ENCODE measurements around the gene CACNA1G.

CACNA1G gene

DNA sequence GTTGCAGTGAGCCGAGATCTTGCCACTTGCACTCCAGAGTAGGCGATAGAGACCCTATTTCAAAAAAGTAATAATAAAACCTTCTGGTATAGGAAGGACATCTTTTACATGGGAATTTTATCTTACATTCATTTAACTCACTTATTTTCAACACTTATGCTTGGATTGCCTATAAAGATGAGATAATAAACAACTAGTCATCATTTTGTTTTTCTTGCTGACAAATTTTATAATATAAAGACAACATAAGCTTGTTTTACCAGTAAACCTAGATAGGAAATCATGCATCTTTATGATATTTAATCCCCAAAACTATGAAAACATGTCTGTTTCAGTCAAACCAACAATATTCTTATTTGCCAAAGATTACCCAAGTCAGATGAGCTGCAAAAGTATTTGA is 91.1 kb downstream of the CACNA1G start:
- no peak for DNase-seq (ENCODE audit: low spot score)

- DNase-seq (ENCODE audit: low spot score), result no peak
These were observed 93.2 kb downstream of the CACNA1G start for GRCh38 chr17:50653738-50654137.

- no peak for DNase-seq (ENCODE audit: low spot score)
These were observed 96.0 kb downstream of the CACNA1G start for GRCh38 chr17:50656509-50656908.

GRCh38 chr17:50657054-50657453 is 96.5 kb downstream of the CACNA1G start:
- DNase-seq (ENCODE audit: low spot score), result no peak

GRCh38 chr17:50657627-50658026 is 97.1 kb downstream of the CACNA1G start:
- DNase-seq (ENCODE audit: low spot score), result no peak

- no peak for DNase-seq (ENCODE audit: low spot score)
These were observed 98.1 kb downstream of the CACNA1G start for GRCh38 chr17:50658616-50659015.

GRCh38 chr17:50659179-50659578 is 98.7 kb downstream of the CACNA1G start:
- no peak for DNase-seq (ENCODE audit: low spot score)

- DNase-seq (ENCODE audit: low spot score), result no peak
These were observed 99.7 kb downstream of the CACNA1G start for GRCh38 chr17:50660042-50660886.

DNA sequence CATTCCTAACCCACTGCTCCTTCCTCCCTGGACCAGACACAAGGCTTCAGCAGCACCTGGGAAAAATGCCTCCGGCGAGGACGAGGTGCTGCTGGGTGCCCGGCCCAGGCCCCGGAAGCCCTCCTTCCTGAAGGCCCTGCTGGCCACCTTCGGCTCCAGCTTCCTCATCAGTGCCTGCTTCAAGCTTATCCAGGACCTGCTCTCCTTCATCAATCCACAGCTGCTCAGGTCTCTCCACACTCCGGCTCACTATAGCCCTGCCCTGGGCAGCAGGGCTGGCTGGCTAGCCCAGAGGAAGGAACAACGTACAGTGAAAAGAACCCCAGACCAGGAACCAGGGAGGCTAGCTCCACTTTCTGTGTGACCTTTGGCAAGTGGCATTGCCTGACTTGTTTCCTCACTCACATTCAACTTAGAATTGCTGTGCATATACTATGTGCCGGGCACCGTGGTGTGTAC is 100.4 kb downstream of the CACNA1G start:
- DNase-seq (ENCODE audit: low spot score), result no peak

DNA sequence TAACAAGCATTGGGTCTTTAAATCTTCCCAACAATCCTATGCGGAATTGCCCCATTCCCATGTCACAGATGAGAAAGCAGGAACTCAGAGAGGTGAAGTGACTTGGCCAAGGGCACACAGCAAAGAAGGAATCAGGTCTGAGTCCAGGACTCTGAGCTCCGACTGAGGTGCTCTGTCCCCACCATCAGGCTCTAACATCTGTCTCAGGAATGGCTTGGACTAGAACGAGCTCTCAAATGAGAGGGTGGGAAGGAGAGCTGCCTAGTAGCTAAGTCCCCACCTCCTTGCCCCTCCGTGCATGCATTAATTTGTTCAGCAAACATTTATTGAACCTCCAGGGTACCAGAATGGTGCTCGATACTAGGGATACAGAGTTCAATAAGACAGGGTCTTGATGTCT is 100.8 kb downstream of the CACNA1G start:
- no peak for DNase-seq (ENCODE audit: low spot score)

- no peak for DNase-seq (ENCODE audit: low spot score)
These were observed 101.4 kb downstream of the CACNA1G start for GRCh38 chr17:50661795-50662391.

- DNase-seq (ENCODE audit: low spot score), result no peak
These were observed 102.2 kb downstream of the CACNA1G start for GRCh38 chr17:50662632-50663225.

- DNase-seq (ENCODE audit: low spot score), result no peak
These were observed 103.4 kb downstream of the CACNA1G start for GRCh38 chr17:50663812-50664374.

DNA sequence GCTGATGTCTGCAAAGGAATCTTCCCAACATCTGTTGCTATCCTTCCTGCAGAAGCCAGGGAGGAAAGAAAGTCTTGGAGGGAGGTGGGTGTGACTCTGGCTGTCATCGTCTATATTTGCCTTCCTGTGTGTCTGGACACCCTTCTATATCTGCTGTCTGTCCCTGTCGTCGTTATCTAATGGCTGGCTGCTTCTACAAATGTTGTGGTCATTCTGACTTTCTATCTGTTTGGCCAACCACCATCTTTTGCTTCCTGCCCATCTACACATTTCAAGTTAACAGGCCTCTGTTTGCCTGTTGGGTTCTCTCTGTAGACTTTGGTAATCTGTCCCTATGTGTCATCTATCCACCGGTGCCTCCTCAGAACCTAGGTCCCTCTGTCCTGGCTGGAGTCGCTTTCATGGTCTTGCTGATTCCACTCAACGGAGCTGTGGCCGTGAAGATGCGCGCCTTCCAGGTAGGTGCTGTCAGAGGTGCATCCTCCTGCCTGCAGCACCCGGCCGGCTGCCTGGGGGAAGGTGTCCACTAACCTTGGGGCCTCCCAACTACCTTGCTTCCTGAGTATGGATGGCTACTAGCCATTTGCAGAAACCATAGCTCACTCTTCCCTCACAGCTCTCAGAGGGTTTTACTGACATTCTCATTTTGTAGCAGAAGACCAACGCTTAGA is 104.4 kb downstream of the CACNA1G start:
- DNase-seq (ENCODE audit: low spot score), result no peak

- DNase-seq (ENCODE audit: low spot score), result no peak
These were observed 105.3 kb downstream of the CACNA1G start for GRCh38 chr17:50665838-50666237.

DNA sequence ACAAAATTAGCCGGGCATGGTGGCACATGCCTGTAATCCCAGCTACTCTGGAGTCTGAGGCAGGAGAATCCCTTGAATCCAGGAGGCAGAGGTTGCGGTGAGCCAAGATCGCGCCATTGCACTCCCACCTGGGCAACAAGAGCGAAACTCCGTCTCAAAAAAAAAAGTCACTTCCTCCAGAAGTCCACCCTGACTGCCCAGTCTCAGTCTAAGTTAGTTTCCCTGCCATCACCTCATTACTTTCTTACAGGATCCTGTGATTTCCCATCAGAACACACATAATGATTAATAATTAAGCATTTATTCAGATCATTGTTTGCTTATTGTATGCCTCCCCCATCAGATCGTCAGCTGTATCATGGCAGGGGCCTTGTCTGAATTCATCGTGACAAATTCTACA is 105.8 kb downstream of the CACNA1G start:
- DNase-seq (ENCODE audit: low spot score), result no peak

GRCh38 chr17:50667259-50668024 is 106.9 kb downstream of the CACNA1G start:
- DNase-seq (ENCODE audit: low spot score), result no peak

DNA sequence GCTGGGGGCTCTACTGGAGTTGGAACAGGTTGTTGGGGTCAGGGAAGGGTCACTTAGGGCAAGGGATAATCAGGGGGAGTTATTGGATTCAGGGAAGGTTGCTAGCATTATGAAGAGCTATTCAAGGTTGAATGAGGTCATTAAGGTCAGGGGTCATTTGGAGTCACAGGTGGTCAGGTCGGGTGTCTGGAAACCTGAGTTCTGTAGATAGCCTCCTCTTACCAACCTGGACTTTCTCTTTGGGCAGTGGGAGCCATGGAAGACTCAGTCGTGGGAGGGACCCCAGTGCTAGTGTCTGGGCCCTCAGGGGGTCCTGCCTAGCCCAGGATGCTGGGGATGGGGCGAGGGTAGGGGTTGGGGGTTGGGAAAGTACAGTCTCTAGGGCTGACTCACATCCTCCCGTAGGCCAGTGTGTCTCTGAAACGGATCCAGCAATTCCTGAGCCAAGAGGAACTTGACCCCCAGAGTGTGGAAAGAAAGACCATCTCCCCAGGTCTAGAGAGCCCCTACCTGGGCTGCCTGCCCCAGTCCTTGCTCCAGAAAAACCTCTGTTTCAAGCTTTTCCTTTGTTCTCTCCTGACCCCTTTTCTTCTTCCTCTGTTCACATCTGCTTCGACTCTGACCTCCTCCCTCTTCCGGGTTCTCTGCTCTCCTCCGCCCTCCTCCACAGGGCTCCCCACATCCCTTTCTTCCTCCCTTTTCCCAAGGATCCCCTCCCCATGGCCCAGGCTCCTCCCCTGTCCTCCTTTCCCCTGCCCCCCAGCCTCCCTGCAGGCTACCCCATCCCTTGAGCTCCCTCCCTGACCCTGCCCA is 107.7 kb downstream of the CACNA1G start:
- DNase-seq (ENCODE audit: low spot score), result no peak

GRCh38 chr17:50668838-50669581 is 108.5 kb downstream of the CACNA1G start:
- no peak for DNase-seq (ENCODE audit: low spot score)

- no peak for DNase-seq (ENCODE audit: low spot score)
These were observed 111.6 kb downstream of the CACNA1G start for GRCh38 chr17:50672071-50672470.
